SU-DHL-6 (cell line): ENCODE results near the gene DMD.

Experiments used
- EZH2phosphoT487 ChIP-seq: fragments of 200-600 bp; sonication (generic), shearing (Covaris generic); conservative IDR thresholded peaks from 2 replicates; pipeline ENCODE4 v1.6.1; 2018; ENCODE audit warnings: mild to moderate bottlenecking, antibody characterized with exemption, low read length, moderate library complexity, mixed read lengths
- TF ChIP-seq, protein P1 (sequence below): fragments of 200-600 bp; sonication (generic); IDR thresholded peaks from one replicate; pipeline ENCODE4 v1.5.1; 2017; ENCODE audit warnings: antibody characterized with exemption, mild to moderate bottlenecking, low read length, moderate library complexity; ENCODE audit not compliant: insufficient read depth, poor library complexity, severe bottlenecking

DNA sequence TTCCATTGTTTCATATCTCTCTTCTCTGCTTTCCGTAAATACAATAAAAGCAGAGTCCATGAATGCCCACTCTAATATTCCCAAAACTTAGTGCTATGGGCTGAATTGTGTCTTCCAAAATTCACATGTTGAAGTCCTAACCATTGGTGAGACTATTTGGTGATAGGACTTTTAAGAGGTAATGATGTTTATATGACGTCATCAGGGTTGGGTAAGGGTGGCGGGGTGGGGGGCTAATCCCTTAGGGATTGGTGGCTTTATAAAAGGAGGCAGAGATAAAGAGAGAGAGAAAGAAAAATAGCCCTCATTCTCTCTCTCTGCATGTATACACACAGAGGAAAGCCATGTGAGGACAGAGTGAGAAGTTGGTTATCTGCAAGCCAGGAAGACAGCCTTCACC is 722.2 kb downstream of the DMD start:
- TF ChIP-seq, protein P1, sequence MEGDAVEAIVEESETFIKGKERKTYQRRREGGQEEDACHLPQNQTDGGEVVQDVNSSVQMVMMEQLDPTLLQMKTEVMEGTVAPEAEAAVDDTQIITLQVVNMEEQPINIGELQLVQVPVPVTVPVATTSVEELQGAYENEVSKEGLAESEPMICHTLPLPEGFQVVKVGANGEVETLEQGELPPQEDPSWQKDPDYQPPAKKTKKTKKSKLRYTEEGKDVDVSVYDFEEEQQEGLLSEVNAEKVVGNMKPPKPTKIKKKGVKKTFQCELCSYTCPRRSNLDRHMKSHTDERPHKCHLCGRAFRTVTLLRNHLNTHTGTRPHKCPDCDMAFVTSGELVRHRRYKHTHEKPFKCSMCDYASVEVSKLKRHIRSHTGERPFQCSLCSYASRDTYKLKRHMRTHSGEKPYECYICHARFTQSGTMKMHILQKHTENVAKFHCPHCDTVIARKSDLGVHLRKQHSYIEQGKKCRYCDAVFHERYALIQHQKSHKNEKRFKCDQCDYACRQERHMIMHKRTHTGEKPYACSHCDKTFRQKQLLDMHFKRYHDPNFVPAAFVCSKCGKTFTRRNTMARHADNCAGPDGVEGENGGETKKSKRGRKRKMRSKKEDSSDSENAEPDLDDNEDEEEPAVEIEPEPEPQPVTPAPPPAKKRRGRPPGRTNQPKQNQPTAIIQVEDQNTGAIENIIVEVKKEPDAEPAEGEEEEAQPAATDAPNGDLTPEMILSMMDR = no peak
- no peak for TF ChIP-seq EZH2phosphoT487
